ENCODE results near the gene PIK3R2.
A peak's percentile ranks its signal among the peaks of the same experiment; 100 is the strongest.

PIK3R2 gene

GRCh38 chr19:18126097-18126496 lies 26.9 kb upstream of the PIK3R2 start:
- no peak for DNase-seq

DNA sequence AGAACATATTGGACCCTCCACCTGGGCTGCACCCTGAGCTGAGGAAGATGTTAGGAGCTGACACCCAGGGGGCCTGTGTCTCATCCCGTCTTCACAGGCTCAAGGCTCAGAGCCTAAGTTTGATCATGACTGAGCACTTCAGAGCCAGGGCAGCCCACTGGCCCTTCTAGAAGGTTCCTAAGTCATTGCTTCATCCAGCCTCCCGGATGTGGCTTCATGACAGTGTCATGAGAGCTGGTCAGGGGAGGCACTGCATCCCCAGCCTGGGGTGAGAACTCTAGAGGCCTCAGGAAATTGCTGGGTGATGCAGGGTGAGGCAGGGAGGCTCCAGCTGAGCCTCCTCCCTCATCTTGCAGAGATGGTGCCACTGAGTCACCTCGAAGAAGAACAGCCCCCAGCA lies 24.9 kb upstream of the PIK3R2 start:
- no peak for DNase-seq

DNA sequence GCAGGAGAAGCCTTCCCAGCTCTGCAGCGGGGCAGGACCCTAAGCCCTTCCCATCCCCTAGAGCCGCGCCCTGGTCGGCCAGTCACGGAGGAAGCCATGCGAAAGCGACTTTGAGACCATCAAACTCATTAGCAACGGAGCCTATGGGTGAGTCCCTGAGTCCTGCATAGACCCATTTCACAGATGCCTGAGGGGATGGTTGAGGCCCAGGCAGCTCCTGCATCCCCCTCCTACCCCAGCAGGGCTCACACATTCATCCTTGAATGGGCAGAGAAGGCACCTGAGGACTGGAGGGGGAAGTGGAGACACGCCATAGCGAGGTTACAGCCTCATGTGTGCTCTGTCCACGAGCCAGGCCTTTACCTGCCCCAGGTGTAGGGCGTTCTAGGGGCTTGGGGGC lies 24.2 kb upstream of the PIK3R2 start:
- DNase-seq: no peak

DNA sequence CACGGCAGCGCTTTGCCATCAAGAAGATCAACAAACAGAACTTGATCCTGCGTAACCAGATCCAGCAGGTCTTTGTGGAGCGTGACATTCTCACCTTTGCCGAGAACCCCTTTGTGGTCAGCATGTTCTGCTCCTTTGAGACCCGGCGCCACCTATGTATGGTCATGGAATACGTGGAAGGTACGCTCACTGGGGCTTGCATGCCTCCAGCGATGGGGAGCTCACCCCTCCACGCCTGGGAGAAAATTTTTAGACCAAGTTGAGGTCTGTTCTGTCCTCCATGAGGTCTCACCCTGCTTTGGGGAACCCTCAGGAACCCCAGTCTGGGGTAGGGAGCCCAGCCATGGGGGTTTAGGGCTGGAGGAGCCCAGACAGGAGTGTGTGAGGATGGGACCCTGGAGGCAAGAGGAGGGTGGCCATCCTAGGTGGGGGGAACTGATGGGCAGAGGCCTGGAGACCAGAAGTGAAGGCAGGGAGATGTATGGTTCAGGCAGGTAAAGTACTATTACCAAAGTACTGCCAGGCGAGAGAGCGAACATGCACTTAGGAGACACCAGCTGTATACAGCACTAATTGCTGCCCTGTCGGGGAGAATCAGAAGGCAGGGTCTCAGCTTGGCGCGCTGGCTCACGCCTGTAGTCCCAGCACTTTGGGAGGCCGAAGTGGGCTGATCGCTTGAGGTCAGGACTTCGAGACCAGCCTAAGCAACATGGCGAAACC lies 22.3 kb upstream of the PIK3R2 start:
- no peak for DNase-seq

- DNase-seq: no peak
Observed at GRCh38 chr19:18131841-18132596, 20.9 kb upstream of the PIK3R2 start.

DNA sequence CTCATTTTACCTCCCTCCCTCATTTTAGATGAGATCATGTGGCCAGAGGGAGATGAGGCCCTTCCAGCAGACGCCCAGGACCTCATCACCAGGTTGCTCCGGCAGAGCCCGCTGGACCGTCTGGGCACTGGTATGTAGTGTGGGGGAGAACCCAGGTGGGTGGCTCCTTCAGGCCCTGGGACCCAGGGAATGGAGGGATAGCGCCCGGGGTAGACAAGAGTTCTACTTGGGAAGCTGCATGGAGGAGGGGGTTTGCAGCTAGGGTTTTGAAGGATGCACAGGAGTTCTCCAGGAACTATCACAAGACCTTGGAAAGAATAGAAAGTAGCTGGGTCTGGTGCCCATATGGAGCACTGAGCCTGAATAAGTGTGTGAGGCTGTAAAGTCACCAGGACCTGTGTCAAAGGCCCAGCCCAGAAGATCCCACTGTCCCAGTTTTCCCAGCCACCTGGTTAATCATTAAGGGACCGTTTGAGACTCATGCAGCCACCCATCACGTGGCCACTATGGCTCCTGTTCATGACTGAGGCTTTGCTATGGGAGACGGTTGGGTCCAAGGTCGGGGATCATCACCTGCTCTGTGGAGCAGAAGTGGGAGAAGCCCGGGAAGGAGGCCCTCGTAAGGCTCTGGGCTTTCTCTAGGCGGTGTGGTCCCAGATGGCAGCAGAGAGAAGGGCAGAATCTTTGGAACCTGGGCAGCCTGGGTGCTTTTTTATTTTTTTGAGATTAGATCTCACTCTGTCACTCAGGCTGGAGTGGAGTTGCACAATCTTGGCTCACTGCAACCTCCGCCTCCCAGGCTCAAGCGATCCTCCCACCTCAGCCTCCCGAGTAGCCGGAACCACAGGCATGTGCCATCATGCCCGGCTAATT lies 17.0 kb upstream of the PIK3R2 start:
- no peak for DNase-seq

DNA sequence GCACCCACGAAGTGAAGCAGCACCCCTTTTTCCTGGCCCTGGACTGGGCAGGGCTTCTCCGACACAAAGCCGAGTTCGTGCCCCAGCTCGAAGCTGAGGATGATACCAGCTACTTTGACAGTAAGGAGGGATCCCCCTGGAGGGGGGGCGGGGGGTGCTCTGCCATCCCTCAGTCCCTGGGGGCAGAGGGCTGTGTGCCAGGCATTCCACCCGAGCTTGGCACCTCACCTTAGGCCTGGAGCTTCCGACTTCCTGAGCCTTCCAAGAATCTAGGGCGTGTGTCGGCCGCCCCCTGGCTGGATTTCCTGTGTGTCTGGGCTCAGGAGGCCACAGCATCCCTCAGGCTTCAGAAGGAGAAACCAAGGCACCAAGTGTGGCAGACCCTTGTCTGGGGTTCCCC lies 15.7 kb upstream of the PIK3R2 start:
- DNase-seq: no peak

DNA sequence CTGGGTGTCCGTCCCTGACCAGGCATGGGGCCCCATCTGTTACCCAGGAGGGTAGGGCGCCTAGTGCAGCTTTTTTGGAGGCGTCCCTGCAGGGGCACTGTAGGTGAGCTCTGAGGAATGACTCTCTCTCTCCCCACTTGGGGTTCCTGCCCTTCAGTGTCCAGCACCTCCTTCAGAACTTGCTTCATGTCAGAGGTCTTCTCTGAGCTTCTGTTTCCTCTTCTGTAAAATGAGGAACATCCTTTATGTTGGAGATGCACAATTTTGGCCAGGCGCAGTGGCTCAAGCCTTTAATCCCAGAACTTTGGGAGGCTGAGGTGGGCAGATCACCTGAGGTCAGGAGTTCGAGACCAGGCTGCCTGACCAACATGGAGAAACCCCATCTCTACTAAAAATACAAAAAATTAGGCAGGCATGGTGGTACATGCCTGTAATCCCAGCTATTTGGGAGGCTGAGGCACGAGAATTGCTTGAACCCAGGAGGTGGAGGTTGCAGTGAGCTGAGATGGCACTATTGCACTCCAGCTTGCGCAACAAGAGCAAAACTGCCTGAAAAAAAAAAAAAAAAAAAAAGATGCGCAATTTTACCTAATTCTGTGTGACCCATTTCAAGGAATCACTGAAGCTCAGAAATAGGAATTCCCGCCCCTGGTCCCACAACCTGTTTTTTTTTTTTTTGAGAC lies 15.2 kb upstream of the PIK3R2 start:
- no peak for DNase-seq

DNA sequence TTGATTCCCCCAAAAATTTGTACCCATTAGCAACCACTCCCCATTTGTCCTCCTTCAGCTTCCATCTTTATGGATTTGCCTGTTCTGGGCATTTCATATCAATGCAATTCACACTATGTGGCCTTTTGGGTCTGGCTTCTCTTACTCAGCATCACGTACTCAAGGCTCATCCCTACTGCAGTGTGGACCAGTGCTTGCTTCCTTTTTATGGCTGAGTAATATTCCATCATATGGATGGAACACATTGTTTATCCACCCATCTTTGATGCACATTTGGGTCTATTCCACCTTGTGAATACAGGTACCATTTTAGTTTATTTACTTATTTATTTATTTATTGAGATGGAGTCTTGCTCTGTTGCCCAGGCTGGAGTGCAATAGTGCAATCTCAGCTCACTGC lies 12.5 kb upstream of the PIK3R2 start:
- DNase-seq: no peak

DNA sequence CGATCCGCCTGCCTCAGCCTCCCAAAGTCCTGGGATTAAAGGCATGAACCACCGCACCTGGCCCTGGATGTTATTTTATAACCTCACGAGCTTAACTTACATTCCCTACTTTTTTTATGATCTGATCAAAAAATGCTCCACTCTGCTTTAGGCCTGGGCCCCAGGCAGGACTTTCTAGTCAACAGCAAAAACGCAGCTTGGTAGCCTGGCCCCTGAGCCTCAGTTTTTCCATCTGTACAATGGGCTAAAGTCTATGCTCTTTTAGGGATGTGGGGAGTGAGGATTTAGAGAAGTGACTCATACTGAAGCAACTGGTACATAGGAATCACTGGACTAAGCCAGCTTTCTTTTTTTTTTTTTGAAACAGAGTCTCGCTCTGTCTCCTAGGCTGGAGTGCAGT lies 11.9 kb upstream of the PIK3R2 start:
- no peak for DNase-seq

GRCh38 chr19:18143902-18144301 lies 9.1 kb upstream of the PIK3R2 start:
- no peak for DNase-seq

DNA sequence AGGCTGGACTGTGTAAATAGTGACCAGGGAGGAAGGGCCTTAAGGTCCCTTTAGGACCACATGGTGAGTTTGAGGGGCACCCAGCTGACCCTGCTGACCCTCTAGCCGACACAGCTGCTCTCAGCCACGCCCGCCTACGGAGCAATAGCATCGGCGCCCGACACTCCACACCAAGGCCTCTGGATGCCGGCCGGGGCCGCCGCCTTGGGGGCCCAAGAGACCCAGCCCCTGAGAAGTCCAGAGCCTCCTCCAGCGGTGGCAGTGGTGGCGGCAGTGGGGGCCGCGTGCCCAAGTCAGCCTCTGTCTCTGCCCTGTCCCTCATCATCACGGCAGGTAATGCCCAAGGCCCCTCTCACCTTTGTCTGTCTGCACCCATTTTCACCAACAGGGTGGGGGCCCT lies 8.6 kb upstream of the PIK3R2 start:
- no peak for DNase-seq

DNA sequence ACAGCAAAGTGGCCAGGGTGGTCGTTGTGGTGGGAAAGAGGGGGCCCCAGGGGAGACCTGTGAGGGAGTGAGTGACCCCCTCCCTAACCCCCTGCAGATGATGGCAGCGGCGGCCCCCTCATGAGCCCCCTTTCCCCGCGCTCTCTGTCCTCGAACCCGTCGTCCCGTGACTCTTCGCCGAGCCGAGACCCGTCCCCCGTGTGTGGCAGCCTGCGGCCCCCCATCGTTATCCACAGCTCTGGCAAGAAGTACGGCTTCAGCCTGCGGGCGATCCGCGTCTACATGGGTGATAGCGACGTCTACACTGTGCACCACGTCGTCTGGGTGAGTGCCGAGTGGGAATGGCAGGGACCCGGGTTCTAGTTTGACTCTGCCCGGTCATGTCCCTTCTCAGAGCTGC lies 8.1 kb upstream of the PIK3R2 start:
- no peak for DNase-seq

DNA sequence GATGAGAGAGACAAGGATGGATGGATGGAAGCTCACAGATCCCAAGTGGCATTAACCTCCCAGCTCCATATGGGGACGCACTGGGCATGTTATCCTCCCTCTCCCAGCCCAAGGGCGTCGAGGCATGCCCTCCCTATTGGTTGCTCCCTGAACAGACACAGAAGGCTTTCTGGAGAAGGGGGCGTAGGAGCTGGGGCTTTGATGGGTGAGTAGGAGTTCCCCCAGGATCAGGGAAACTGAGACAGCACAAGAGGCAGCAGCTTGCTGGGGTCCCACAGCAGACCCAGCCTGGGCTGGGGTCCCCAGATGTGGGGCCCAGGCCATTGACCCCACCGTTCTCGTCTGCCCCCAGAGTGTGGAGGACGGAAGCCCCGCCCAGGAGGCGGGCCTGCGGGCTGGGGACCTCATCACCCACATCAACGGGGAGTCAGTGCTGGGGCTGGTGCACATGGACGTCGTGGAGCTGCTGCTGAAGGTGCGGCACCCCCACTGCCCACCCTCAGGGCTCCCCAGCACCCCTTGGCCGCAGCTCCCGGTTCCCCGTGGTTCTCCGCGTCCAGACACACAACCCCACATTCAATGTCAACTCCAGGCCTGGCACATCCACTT lies 7.5 kb upstream of the PIK3R2 start:
- no peak for DNase-seq

- no peak for DNase-seq
Observed at GRCh38 chr19:18147396-18147795, 5.6 kb upstream of the PIK3R2 start.

DNA sequence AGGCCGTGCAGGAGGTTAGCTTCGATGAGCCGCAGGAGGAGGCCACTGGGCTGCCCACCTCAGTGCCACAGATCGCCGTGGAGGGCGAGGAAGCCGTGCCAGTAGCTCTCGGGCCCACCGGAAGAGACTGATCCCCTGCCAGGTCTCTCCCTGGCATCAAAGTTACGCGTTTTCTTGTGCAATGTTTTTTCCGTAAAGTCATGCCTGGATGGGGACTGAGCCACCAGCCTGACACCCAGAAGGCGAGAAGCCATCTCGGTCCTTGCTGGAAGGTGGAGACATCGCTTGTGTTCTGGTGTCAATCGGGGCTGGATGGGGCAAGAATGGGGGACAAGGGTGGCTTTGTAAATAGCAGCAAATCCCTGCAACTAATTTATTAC lies 3.4 kb upstream of the PIK3R2 start:
- DNase-seq: no peak

DNA sequence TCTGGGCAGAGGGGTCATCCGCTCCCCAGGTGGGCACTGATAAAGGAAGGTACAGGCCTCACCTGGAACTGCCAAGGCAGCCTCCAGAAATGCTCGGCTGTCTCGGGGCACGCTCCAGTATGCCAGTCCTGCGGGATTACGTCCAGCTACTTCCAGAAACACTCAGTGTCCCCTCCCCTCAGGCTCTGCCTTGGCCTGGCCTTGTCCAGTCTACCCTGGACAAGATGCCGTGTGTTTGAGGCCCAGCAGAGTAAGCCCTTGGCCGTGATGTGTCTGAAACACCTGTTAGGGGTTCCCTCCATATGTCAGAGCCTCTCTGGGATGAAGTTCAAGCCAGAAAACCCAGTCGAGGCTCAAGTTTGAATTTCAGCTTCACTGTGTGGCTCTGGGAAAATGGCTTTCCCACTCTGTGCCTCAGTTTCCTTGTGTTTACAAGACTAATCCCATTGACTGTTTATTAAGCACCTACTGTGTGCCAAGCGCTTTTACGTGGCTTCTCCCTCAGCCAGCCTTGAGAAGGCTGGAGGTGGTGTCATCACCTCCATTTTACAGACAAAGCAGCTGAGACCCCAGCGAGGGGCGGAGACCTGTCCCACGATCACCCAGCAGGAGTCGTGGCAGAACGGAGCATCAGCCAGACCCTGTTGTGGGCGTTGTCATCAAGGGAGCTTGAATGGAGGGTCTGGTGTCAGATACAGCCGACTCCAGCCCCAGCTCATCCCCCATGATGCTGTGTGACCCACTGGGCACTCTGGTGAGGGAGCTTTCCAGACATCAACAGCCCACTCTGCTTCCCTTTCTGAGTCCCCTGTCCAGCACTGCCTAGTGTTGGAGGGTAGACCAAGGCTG lies 2.0 kb upstream of the PIK3R2 start:
- no peak for DNase-seq

DNA sequence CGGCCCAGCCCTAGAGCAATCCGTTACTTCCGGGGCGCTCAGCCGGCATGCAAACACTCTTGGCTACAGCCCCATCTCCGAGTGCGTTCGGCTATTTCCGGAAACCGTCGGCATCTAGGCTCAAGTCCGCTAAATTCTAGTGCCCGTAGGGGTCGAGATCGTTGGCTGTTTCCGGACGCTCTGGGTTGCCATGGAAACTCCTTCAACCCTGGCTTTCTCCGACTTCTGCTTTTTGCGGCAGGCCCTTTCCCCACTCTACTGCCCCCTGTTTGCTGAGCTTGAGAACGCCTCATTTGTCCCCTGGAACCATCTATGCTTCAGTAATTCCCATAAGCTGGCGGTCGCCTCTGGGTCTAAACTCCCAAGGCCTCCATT lies 534 bp upstream of the PIK3R2 start:
- peak; percentile 83 for DNase-seq

GRCh38 chr19:18153556-18154134 lies 682 bp downstream of the PIK3R2 start:
- DNase-seq: no peak

DNA sequence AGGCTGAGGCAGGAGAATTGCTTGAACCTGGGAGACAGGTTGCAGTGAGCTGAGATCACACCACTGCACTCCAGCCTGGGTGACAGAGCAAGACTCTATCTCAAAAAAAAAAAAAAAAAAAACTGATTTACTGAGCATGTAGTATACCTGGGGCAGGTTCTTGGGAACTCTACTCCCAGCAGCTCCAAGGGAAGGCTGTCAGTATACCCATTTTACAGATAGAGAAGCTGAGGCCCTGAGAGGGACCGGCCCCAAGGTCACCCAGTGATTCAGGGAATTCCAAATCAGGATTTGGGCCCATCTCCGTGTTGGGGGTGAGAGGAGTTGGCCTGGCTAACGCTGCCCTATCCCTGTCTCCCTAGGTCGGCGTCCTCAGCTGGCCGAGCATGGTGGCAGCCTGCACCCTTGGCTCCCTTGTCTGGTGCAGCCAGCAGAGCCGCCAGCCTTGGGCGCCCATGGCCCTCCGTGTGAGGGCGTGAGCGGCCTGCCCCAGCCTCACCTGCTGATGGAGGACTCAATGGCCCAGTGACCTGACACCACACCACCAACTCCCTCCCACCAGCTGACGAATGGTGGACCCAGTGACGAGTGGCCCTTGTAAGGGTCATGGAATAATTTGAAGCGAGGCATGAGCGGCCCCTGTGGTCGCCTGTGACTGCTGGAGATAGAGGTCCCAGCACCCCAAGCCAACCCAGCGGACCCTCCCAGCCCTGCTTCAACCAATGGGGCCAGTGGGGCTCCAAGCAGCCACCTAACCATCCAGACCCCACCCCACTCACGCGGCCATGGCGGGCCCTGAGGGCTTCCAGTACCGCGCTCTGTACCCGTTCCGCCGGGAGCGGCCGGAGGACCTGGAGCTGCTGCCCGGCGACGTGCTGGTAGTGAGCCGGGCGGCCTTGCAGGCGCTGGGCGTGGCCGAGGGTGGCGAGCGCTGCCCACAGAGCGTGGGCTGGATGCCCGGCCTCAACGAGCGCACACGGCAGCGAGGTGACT lies 2.4 kb downstream of the PIK3R2 start:
- DNase-seq: no peak
